Cardiac muscle cell (in vitro differentiated cells and primary cell): ENCODE data around the gene PRAMEF1. TPM values are rescaled to one million over a fixed set of nuclear protein-coding genes. Genes with fewer than 3 reads are reported as not detected.

Experiments used
- DNase-seq, 2 donors: peaks; one replicate each; pipeline versions ENCODE4 v3.0.0 to v3.0.0-alpha.2; 2010 to 2017; ENCODE audit warnings: low read depth in 1 of 2, low spot score in 1 of 2
- H3K27ac ChIP-seq: fragments of 200-600 bp; sonication (generic); 2 replicates; pipeline ENCODE4 v1.5.1; 2016
- H3K27me3 ChIP-seq: fragments of 200-600 bp; sonication (generic); 2 replicates; pipeline ENCODE4 v1.6.0; 2016; ENCODE audit warnings: control low read depth
- H3K36me3 ChIP-seq: fragments of 200-600 bp; sonication (generic); 2 replicates; pipeline ENCODE4 v1.5.1; 2016; ENCODE audit warnings: control low read depth
- H3K4me1 ChIP-seq: fragments of 200-600 bp; sonication (generic); 2 replicates; pipeline ENCODE4 v1.8.1; 2017; ENCODE audit warnings: low read depth, mild to moderate bottlenecking, mixed run types
- H3K4me3 ChIP-seq: fragments of 200-600 bp; sonication (generic); 2 replicates; pipeline ENCODE4 v1.5.1; 2016; ENCODE audit warnings: mild to moderate bottlenecking
- H3K9me3 ChIP-seq: fragments of 200-600 bp; sonication (generic); 2 replicates; pipeline ENCODE4 v1.5.1; 2017; ENCODE audit warnings: low read depth, mild to moderate bottlenecking, control low read depth
- CTCF ChIP-seq: IDR thresholded peaks from 2 replicates; pipeline ENCODE4 v1.5.1; 2012; ENCODE audit warnings: low read depth, mild to moderate bottlenecking, low read length
- polyA plus RNA-seq: library from polyadenylated mRNA; unstranded; fragments of >200 nt; fragmentation: Nextera tagmentation; extraction: Ambion mirVana; gene quantifications from 2 replicates; pipeline ENCODE4 v1.2.1, GENCODE V29; 2016
- total RNA-seq: library from RNA; depleted of rRNA; stranded (reverse); fragments of >200 nt; gene quantifications from 2 replicates; pipeline ENCODE4 v1.2.3, GENCODE V29; 2016

Gene PRAMEF1
- total and polyA plus RNA-seq, 2 experiments from 2014 or later = not detected

DNA sequence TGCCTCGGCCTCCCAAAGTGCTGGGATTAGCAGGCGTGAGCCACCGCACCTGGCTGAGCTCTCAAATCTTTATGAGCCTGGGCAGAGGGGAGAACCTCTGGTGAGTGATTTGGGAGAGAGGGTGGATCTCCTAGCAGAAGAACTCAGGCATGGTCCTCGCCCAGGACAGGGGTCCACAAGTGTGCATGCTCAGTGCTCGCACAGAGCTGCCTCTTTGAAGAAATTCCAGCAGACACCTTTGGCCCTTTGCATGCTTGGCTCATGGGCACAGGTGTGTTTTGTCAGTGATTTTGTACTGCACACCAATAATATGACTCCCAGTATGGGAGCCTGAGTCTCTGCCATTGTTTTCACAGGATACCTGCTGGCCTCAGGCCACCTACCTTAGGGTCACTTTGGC lies 29.4 kb upstream of the PRAMEF1 start:
- H3K27ac ChIP-seq = no peak overlapping the region
- no peak for TF ChIP-seq CTCF

DNA sequence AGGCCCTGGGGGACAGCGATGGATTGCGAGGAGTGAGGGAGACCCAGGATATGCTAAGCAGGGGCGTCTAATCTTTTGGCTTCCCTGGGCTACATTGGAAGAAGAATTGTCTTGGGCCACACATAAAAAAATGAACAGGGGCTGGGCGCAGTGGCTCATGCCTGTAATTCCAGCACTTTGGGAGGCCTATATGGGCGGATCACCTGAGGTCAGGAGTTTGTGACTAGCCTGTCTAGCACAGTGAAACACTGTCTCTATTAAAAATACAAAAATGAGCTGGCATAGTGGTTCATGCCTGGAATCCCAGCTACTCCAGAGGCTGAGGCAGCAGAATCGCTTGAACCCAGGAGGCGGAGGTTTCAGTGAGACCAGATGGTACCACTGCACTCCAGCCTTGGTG lies 28.4 kb upstream of the PRAMEF1 start:
- H3K4me3 ChIP-seq = no peak overlapping the region
- H3K27ac ChIP-seq = no peak overlapping the region
- H3K27me3 ChIP-seq = no peaks in the 10 kb centered on the region
- no peak for TF ChIP-seq CTCF
- H3K4me1 ChIP-seq = no peaks in the 10 kb centered on the region
- H3K36me3 ChIP-seq = no peaks in the 10 kb centered on the region
- no peaks in the 10 kb centered on the region for H3K9me3 ChIP-seq
- DNase-seq = no peak

More for the DNA sequence above, 29.4 kb upstream of the PRAMEF1 start:
- Histone ChIP-seq H3K4me1 (no peaks in the 10 kb centered on the region), H3K4me3 (no peak overlapping the region), H3K27me3 (no peaks in the 10 kb centered on the region), H3K9me3 (no peaks in the 10 kb centered on the region), H3K36me3 (no peaks in the 10 kb centered on the region)
- no peak for DNase-seq

GRCh38 chr1:12763479-12763878 lies 27.7 kb upstream of the PRAMEF1 start:
- no peaks in the 10 kb centered on the region for H3K27me3 ChIP-seq
- no peaks in the 10 kb centered on the region for H3K4me1 ChIP-seq
- no peaks in the 10 kb centered on the region for H3K9me3 ChIP-seq

DNA sequence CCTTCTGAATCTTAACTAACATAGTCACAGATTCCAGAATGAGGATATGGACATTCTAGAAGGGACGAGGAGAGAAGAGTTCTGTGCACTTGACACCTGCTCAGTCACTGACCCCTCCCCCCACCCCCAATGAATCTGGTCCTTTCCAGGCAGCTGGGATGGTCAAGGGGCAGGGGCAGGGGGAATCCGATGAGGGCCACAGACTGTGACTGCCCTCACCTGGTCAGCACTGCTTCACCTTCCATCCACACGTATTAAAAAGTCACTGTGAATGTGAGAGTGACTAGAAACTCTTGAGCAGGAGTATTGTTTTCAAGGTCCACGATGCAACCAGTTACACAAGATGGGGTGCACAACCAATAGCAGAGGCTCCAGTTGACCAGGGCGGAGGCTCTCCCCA lies 27.2 kb upstream of the PRAMEF1 start:
- Histone ChIP-seq H3K4me1 (no peaks in the 10 kb centered on the region), H3K36me3 (no peaks in the 10 kb centered on the region), H3K27ac (no peak overlapping the region), H3K27me3 (no peaks in the 10 kb centered on the region), H3K4me3 (no peak overlapping the region), H3K9me3 (no peaks in the 10 kb centered on the region)
- TF ChIP-seq CTCF = no peak
- no peak for DNase-seq

More at GRCh38 chr1:12763479-12763878, 27.7 kb upstream of the PRAMEF1 start:
- no peak overlapping the region for H3K4me3 ChIP-seq
- H3K36me3 ChIP-seq = no peaks in the 10 kb centered on the region
- H3K27ac ChIP-seq = no peak overlapping the region
- no peak for DNase-seq
- TF ChIP-seq CTCF = no peak

DNA sequence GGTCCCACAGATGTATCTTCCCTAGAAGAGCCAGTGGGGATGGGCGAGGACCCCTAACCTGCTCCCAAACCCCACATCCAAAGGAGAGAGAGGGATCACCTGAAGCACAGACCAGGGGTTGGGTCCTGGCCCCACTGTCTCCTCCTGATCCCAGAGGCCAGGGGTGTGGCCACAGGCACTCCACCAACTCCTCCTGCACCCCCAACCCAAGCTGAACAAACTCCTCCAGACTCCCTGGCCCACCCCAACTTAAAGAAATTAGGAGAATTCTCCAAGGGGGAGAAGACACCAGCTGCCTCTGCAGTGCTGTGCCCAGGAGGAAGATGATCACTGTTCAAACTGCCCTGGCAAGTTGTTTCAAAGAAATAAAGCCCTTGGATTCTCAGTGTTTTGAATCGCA lies 22.2 kb upstream of the PRAMEF1 start:
- Histone ChIP-seq H3K27ac (no peak overlapping the region), H3K36me3 (no peaks in the 10 kb centered on the region), H3K9me3 (no peaks in the 10 kb centered on the region), H3K4me3 (no peak overlapping the region), H3K27me3 (no peaks in the 10 kb centered on the region), H3K4me1 (no peaks in the 10 kb centered on the region)
- no peak for DNase-seq
- no peak for TF ChIP-seq CTCF

DNA sequence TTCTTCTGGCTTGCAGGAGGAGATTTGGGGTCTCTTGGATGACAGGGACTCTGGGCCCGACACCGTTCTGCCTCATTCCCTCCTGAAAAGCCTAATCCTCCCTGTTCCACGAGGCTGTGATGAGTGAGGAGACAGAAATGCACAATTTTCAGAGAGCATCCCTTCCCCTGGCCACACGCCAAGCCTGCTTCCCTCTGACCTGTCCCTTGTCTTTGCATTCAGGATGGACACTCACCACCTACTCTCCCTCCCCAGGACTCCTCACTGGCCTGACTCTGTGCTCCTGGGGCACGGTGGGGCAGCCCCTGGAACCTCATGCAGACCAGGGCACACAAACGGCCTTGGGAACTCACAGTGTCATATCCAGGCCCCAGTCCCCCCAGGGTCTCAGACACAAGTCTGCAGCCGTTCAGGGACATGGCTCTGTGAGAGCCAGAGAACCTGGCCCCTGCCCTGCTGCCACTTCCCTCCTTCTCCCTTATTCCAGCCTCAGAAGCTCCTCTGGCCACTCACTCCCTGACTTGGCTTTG lies 21.2 kb upstream of the PRAMEF1 start:
- no peak for TF ChIP-seq CTCF
- no peak overlapping the region for H3K27ac ChIP-seq
- no peak overlapping the region for H3K4me3 ChIP-seq
- no peaks in the 10 kb centered on the region for H3K4me1 ChIP-seq
- H3K27me3 ChIP-seq = no peaks in the 10 kb centered on the region
- no peaks in the 10 kb centered on the region for H3K36me3 ChIP-seq
- no peak for DNase-seq
- H3K9me3 ChIP-seq = no peaks in the 10 kb centered on the region
